A549 (cell line): ENCODE measurements around the gene EPN3.

Experiments used
- CTCF ChIP-seq: fragments of >200 bp; sonication (Bioruptor Twin); formaldehyde crosslinking; IDR thresholded peaks from 3 replicates; pipeline ENCODE4 v1.5.1; 2016
- FOSL2 ChIP-seq, 2 experiments: fragments of 450-650 bp in 1 of 2; fragments of >200 bp in 1 of 2; sonication (Bioruptor Twin) in 1 of 2; formaldehyde crosslinking; IDR thresholded peaks; 2 replicates each; pipeline versions ENCODE4 v1.5.0 to v1.6.1; 2016 to 2020; ENCODE audit warnings: mild to moderate bottlenecking in 1 of 2, moderate library complexity in 1 of 2
- HMGXB4 ChIP-seq: fragments of 250-450 bp; sonication (Bioruptor Pico); IDR thresholded peaks from 2 replicates; pipeline ENCODE4 v1.5.0; 2021; ENCODE audit warnings: mild to moderate bottlenecking, moderate library complexity, borderline replicate concordance
- RAD21 ChIP-seq, 2 experiments: fragments of >200 bp in 1 of 2; sonication (Bioruptor Twin) in 1 of 2; formaldehyde crosslinking in 1 of 2; IDR thresholded peaks in 1 of 2; conservative IDR thresholded peaks in 1 of 2; 2 replicates in 1 of 2; 3 replicates in 1 of 2; pipeline ENCODE4 v1.6.1; 2012 to 2018; ENCODE audit warnings: inconsistent platforms in 1 of 2
- REST ChIP-seq: fragments of 200-600 bp; sonication (generic); IDR thresholded peaks from 2 replicates; pipeline ENCODE4 v1.6.1; 2016; ENCODE audit warnings: antibody characterized with exemption, mild to moderate bottlenecking, moderate library complexity
- RFX5 ChIP-seq: fragments of 450-650 bp; IDR thresholded peaks from 2 replicates; pipeline ENCODE4 v1.7.1; 2014; ENCODE audit warnings: antibody characterized with exemption, mild to moderate bottlenecking, moderate library complexity

- TF ChIP-seq CTCF (no peak), REST (no peak), FOSL2 (IDR thresholded peaks at IDR 0.05) (no peak), FOSL2 (CRISPR knock-in tag; IDR thresholded peaks at IDR 0.05) (no peak), RAD21 (conservative IDR thresholded peaks at IDR 0.05 in 1 of 2, IDR thresholded peaks at IDR 0.05 in 1 of 2) (no peak), RFX5 (no peak), HMGXB4 (CRISPR knock-in tag) (no peak)
Measured at GRCh38 chr17:50558581-50558940, 26.0 kb downstream of the EPN3 start.
